ENCODE data around the gene PPIA. TPM values are rescaled to one million over a fixed set of nuclear protein-coding genes. Genes with fewer than 3 reads are reported as not detected.

PPIA gene
- total RNA-seq, 2 donors from 2014 or later: 957 to 1,544 TPM

DNA sequence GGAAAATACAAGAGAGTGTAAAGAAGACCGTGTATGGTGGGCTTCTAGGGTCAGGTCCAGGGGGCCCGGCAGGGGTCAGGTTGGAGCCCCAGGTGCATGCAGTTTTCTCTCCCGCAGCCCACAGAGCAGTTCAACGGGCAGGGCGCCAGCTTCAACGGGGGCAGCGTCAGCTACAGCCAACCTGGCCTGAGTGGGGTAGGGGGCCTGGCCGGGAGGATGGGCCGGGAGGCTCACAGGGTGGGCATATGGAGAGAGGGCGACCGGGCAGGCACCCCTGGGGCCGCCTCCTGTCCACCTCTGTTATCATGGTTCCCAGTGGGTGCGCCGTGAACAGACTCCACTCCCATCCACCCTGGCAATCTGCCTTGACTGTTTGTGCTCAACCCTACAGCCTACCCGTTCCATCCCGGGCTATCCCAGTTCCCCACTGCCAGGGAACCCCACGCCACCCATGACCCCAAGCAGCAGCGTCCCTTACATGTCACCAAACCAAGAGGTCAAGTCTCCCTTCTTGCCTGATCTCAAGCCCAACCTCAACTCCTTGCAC, 36.4 kb upstream of the PPIA start:
- DNase-seq (ENCODE audit: low spot score): no peak
- H3K36me3 ChIP-seq: peaks cover 6 to 16% of the 10 kb centered on the region in 2 donors
- H3K9me3 ChIP-seq: no peaks in the 10 kb centered on the region
- no peak overlapping the region for H3K27ac ChIP-seq
- TF ChIP-seq, protein P1, sequence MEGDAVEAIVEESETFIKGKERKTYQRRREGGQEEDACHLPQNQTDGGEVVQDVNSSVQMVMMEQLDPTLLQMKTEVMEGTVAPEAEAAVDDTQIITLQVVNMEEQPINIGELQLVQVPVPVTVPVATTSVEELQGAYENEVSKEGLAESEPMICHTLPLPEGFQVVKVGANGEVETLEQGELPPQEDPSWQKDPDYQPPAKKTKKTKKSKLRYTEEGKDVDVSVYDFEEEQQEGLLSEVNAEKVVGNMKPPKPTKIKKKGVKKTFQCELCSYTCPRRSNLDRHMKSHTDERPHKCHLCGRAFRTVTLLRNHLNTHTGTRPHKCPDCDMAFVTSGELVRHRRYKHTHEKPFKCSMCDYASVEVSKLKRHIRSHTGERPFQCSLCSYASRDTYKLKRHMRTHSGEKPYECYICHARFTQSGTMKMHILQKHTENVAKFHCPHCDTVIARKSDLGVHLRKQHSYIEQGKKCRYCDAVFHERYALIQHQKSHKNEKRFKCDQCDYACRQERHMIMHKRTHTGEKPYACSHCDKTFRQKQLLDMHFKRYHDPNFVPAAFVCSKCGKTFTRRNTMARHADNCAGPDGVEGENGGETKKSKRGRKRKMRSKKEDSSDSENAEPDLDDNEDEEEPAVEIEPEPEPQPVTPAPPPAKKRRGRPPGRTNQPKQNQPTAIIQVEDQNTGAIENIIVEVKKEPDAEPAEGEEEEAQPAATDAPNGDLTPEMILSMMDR (IDR thresholded peaks at IDR 0.05): no peak
- TF ChIP-seq POLR2AphosphoS5 (IDR thresholded peaks at IDR 0.05) (no peak), POLR2A (IDR thresholded peaks at IDR 0.05) (no peak)
- intact Hi-C loops (cut with DNase I): no loop called here
- H3K4me1 ChIP-seq (replicated peaks): peaks cover 9% of the 10 kb centered on the region
- H3K27me3 ChIP-seq (replicated peaks; ENCODE audit: insufficient read depth): no peaks in the 10 kb centered on the region
- 91% methylated on average over 18 of the region's 18 CpGs for WGBS
- no peak overlapping the region for H3K4me3 ChIP-seq

DNA sequence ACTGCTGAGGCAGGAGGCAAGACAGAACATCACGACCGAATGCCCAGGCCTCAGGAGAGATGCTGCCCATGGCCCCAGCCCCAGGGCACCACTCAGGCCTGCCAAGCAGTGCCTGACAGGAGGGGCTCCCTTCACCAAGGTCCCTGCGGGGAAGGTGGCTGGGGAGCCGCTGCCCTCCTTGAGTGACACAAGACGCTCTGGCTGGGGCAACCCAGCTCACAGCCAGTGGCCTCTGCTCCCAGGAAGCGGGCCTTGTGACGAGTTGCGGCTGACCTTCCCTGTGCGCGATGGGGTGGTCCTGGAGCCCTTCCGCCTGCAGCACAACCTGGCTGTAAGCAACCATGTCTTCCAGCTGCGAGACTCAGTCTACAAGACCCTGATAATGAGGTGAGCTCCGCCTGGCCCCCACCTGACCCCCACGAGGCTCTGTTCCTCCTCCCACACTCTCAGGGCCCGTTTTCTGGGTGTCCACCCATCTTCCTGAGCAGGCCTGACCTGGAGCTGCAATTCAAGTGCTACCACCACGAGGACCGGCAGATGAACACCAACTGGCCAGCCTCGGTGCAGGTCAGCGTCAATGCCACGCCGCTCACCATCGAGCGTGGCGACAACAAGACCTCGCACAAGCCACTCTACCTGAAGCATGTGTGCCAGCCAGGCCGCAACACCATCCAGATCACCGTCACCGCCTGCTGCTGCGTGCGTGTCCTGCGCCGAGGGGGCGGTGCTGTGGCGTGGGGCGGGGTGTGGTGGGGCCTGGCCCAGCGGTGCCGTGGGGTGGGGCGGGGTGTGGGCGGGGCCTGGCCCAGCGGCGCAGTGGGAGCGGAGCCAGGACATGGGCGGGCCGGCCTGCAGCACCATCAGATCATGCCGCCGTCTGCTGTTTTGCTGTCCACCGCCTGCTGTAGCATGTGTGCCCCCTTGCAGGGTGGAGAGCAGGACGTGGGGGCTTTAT, 35.0 kb upstream of the PPIA start:
- intact Hi-C loops (cut with DNase I): no loop called here
- Histone ChIP-seq H3K27ac (peak overlapping the region; percentile 5 to 10), H3K9me3 (no peaks in the 10 kb centered on the region), H3K4me1 (replicated peaks) (no peaks in the 10 kb centered on the region), H3K36me3 (peaks cover 11 to 21% of the 10 kb centered on the region in 2 donors), H3K27me3 (replicated peaks; ENCODE audit: insufficient read depth) (no peaks in the 10 kb centered on the region), H3K4me3 (no peak overlapping the region)
- TF ChIP-seq POLR2AphosphoS5 (IDR thresholded peaks at IDR 0.05) (no peak), POLR2A (IDR thresholded peaks at IDR 0.05) (no peak)
- TF ChIP-seq, protein P1 (IDR thresholded peaks at IDR 0.05): peak in 1 of 4 experiments; percentile 18
- peak; percentile 74 for DNase-seq (ENCODE audit: low spot score)
- WGBS: 61% methylated on average over 46 of the region's 48 CpGs

DNA sequence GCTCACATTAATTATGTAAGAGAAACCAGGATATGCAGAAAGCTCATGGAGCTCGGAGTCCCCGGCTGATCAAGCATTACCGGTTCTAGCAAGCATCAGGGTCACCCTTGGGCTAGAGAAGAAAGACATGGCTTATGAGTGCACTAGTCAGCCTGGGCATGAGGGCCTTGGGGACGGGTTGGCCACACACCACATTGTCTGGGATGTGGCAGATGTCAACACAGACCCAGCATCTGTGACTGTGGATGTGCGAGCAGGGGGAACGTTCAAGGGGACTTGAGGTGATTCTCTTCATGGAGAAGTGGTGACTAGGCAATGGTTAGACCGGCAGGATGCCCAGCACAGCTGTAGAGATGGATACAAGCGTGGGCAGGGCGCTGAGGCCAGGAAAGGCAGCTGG, 34.2 kb upstream of the PPIA start:
- no peak overlapping the region for H3K4me3 ChIP-seq
- 70% methylated on average over 9 of the region's 9 CpGs for WGBS
- H3K27ac ChIP-seq: no peak overlapping the region
- H3K27me3 ChIP-seq (replicated peaks; ENCODE audit: insufficient read depth): no peaks in the 10 kb centered on the region
- no peak for DNase-seq (ENCODE audit: low spot score)
- no peak for TF ChIP-seq POLR2A (IDR thresholded peaks at IDR 0.05)
- TF ChIP-seq, protein P1 (IDR thresholded peaks at IDR 0.05): no peak
- no peak for TF ChIP-seq POLR2AphosphoS5 (IDR thresholded peaks at IDR 0.05)
- H3K36me3 ChIP-seq: peaks cover 11 to 23% of the 10 kb centered on the region in 2 donors
- intact Hi-C loops (cut with DNase I): no loop called here
- no peaks in the 10 kb centered on the region for H3K4me1 ChIP-seq (replicated peaks)
- no peaks in the 10 kb centered on the region for H3K9me3 ChIP-seq

GRCh38 chr7:44762726-44763522, 33.6 kb upstream of the PPIA start:
- Histone ChIP-seq H3K36me3 (peaks cover 11 to 23% of the 10 kb centered on the region in 2 donors), H3K27me3 (replicated peaks; ENCODE audit: insufficient read depth) (no peaks in the 10 kb centered on the region), H3K4me1 (replicated peaks) (peaks cover 5% of the 10 kb centered on the region), H3K9me3 (no peaks in the 10 kb centered on the region), H3K27ac (no peak overlapping the region), H3K4me3 (no peak overlapping the region)
- WGBS: 92% methylated on average over 18 of the region's 20 CpGs
- TF ChIP-seq POLR2AphosphoS5 (IDR thresholded peaks at IDR 0.05): no peak
- TF ChIP-seq, protein P1 (IDR thresholded peaks at IDR 0.05): no peak
- TF ChIP-seq POLR2A (IDR thresholded peaks at IDR 0.05): no peak
- no peak for DNase-seq (ENCODE audit: low spot score)
- intact Hi-C loops (cut with DNase I): no loop called here

All from prostate gland (tissue), 2 donors.